ENCODE results near the gene FBXL16. TPM values are rescaled to one million over a fixed set of nuclear protein-coding genes. Genes with fewer than 3 reads are reported as not detected.

Gene FBXL16
- total and polyA plus RNA-seq, 2 donors (not counting 1 experiment from before 2014, with no cell fraction given) = 0.07 TPM; not detected in 1

- Histone ChIP-seq H3K27ac (ENCODE audit: insufficient read depth, low read length) (no peak overlapping the region), H3K9ac (ENCODE audit: insufficient read depth, low read length) (no peak overlapping the region), H3K4me3 (replicated peaks in 1 of 4; ENCODE audit: control extremely low read depth in 1 of 4, insufficient read depth in 1 of 4, low read depth in 3 of 4, low read length in 4 of 4) (no peak overlapping the region), H3K4me1 (ENCODE audit: control insufficient read depth, extremely low read depth, insufficient read depth, low read length) (no peaks in the 10 kb centered on the region), H3K36me3 (ENCODE audit: control insufficient read depth, insufficient read depth, low read length) (no peaks in the 10 kb centered on the region), H3K27me3 (ENCODE audit: control insufficient read depth, insufficient read depth, low read length) (peaks cover 9% of the 10 kb centered on the region), H2AFZ (ENCODE audit: low read length) (no peak overlapping the region), H4K20me1 (ENCODE audit: control insufficient read depth, extremely low read depth, insufficient read depth, low read length) (no peaks in the 10 kb centered on the region), H3K4me2 (ENCODE audit: extremely low read depth, insufficient read depth, low read length) (no peak overlapping the region), H3K9me3 (ENCODE audit: control insufficient read depth, insufficient read depth, low read depth, low read length) (no peaks in the 10 kb centered on the region), H3K79me2 (ENCODE audit: control insufficient read depth, insufficient read depth, low read length) (no peaks in the 10 kb centered on the region)
- peak; percentile 55 to 80 for DNase-seq (ENCODE audit: low read depth in 2 of 2)
- TF ChIP-seq CTCF (conservative IDR thresholded peaks at IDR 0.05 in 1 of 2, IDR thresholded peaks at IDR 0.05 in 1 of 2; ENCODE audit: low read depth in 1 of 2, low read length in 2 of 2) (no peak), EZH2 (IDR thresholded peaks at IDR 0.05; ENCODE audit: low read length, missing control alignments) (no peak)
Observed at GRCh38 chr16:749010-749409, 43.4 kb upstream of the FBXL16 start.

- TF ChIP-seq CTCF (conservative IDR thresholded peaks at IDR 0.05 in 1 of 2, IDR thresholded peaks at IDR 0.05 in 1 of 2; ENCODE audit: low read depth in 1 of 2, low read length in 2 of 2) (no peak), EZH2 (IDR thresholded peaks at IDR 0.05; ENCODE audit: low read length, missing control alignments) (no peak)
- DNase-seq (ENCODE audit: low read depth in 2 of 2) = no peak
- no peaks in the 10 kb centered on the region for H3K4me1 ChIP-seq (ENCODE audit: control insufficient read depth, extremely low read depth, insufficient read depth, low read length)
Observed at GRCh38 chr16:747978-748746, 42.6 kb upstream of the FBXL16 start.

GRCh38 chr16:746637-747036 lies 41.0 kb upstream of the FBXL16 start:
- no peaks in the 10 kb centered on the region for H3K36me3 ChIP-seq (ENCODE audit: control insufficient read depth, insufficient read depth, low read length)

More at GRCh38 chr16:747978-748746, 42.6 kb upstream of the FBXL16 start:
- Histone ChIP-seq H3K4me3 (replicated peaks in 1 of 4; ENCODE audit: control extremely low read depth in 1 of 4, insufficient read depth in 1 of 4, low read depth in 3 of 4, low read length in 4 of 4) (no peak overlapping the region), H3K9ac (ENCODE audit: insufficient read depth, low read length) (no peak overlapping the region), H3K9me3 (ENCODE audit: control insufficient read depth, insufficient read depth, low read depth, low read length) (no peaks in the 10 kb centered on the region), H2AFZ (ENCODE audit: low read length) (no peak overlapping the region), H3K4me2 (ENCODE audit: extremely low read depth, insufficient read depth, low read length) (no peak overlapping the region), H3K79me2 (ENCODE audit: control insufficient read depth, insufficient read depth, low read length) (no peaks in the 10 kb centered on the region), H3K36me3 (ENCODE audit: control insufficient read depth, insufficient read depth, low read length) (no peaks in the 10 kb centered on the region), H3K27ac (ENCODE audit: insufficient read depth, low read length) (no peak overlapping the region), H4K20me1 (ENCODE audit: control insufficient read depth, extremely low read depth, insufficient read depth, low read length) (no peaks in the 10 kb centered on the region), H3K27me3 (ENCODE audit: control insufficient read depth, insufficient read depth, low read length) (peaks cover 9% of the 10 kb centered on the region)

More at GRCh38 chr16:746637-747036, 41.0 kb upstream of the FBXL16 start:
- no peak for DNase-seq (ENCODE audit: low read depth in 2 of 2)
- H3K27me3 ChIP-seq (ENCODE audit: control insufficient read depth, insufficient read depth, low read length) = peaks cover 7% of the 10 kb centered on the region
- no peaks in the 10 kb centered on the region for H3K4me1 ChIP-seq (ENCODE audit: control insufficient read depth, extremely low read depth, insufficient read depth, low read length)
- H3K4me3 ChIP-seq (replicated peaks in 1 of 4; ENCODE audit: control extremely low read depth in 1 of 4, insufficient read depth in 1 of 4, low read depth in 3 of 4, low read length in 4 of 4) = no peak overlapping the region
- no peak overlapping the region for H3K9ac ChIP-seq (ENCODE audit: insufficient read depth, low read length)
- H3K4me2 ChIP-seq (ENCODE audit: extremely low read depth, insufficient read depth, low read length) = no peak overlapping the region
- H4K20me1 ChIP-seq (ENCODE audit: control insufficient read depth, extremely low read depth, insufficient read depth, low read length) = no peaks in the 10 kb centered on the region
- H3K79me2 ChIP-seq (ENCODE audit: control insufficient read depth, insufficient read depth, low read length) = no peaks in the 10 kb centered on the region
- H3K27ac ChIP-seq (ENCODE audit: insufficient read depth, low read length) = no peak overlapping the region
- H3K9me3 ChIP-seq (ENCODE audit: control insufficient read depth, insufficient read depth, low read depth, low read length) = no peaks in the 10 kb centered on the region
- H2AFZ ChIP-seq (ENCODE audit: low read length) = no peak overlapping the region
- TF ChIP-seq EZH2 (IDR thresholded peaks at IDR 0.05; ENCODE audit: low read length, missing control alignments) (no peak), CTCF (conservative IDR thresholded peaks at IDR 0.05 in 1 of 2, IDR thresholded peaks at IDR 0.05 in 1 of 2; ENCODE audit: low read depth in 1 of 2, low read length in 2 of 2) (no peak)
